OCI-LY7 (cell line): Measurements from ENCODE around the gene TFAP2B.

ENCODE experiments used
- CTCF ChIP-seq: fragments of 200-600 bp; sonication (generic); conservative IDR thresholded peaks from 2 replicates; pipeline ENCODE4 v1.5.1; 2014; ENCODE audit warnings: mild to moderate bottlenecking, antibody characterized with exemption, low read length, moderate library complexity, mixed read lengths
- EZH2phosphoT487 ChIP-seq: fragments of 200-600 bp; sonication (generic); IDR thresholded peaks from 2 replicates; pipeline ENCODE4 v1.6.1; 2018; ENCODE audit warnings: low read depth, borderline replicate concordance, mild to moderate bottlenecking, mixed run types, antibody characterized with exemption, low read length, moderate library complexity, mixed read lengths

- TF ChIP-seq CTCF (no peak), EZH2phosphoT487 (no peak)
Observed at GRCh38 chr6:50804283-50804682, 14.4 kb upstream of the TFAP2B start.
